WTC11 (cell line): Measurements from ENCODE around the gene PTPN7. TPM values are rescaled to one million over a fixed set of nuclear protein-coding genes. Genes with fewer than 3 reads are reported as not detected.

Source experiments
- ATAC-seq: fragments of 200-7000 bp; cut with Tn5 transposase; 2 replicates; pipeline ENCODE4 v1.10.0; 2021; ENCODE audit warnings: mild to moderate bottlenecking, moderate library complexity
- CTCF ChIA-PET: fragments of 300-600 bp; sonication (Branson Sonifier 250); formaldehyde crosslinking; loops from one replicate; lab custom pipeline; 2021; ENCODE audit warnings: antibody characterized with exemption; lab: Charles Lee
- POLR2A ChIA-PET: fragments of 350-600 bp; sonication (Branson Sonifier 250); formaldehyde crosslinking; loops from one replicate; lab custom pipeline; 2021; ENCODE audit warnings: antibody characterized with exemption; lab: Charles Lee
- DNase-seq: peaks from one replicate; pipeline ENCODE4 v3.0.0; 2021; ENCODE audit warnings: low spot score
- H3K27ac Mint-ChIP-seq: 2 replicates; pipeline ENCODE4 v1.8.0; 2021; ENCODE audit warnings: mixed read lengths
- H3K27me3 Mint-ChIP-seq: 2 replicates; pipeline ENCODE4 v1.8.0; 2021; ENCODE audit warnings: low read depth, mild to moderate bottlenecking, moderate library complexity, mixed read lengths
- H3K36me3 Mint-ChIP-seq: 2 replicates; pipeline ENCODE4 v1.8.0; 2021; ENCODE audit warnings: mixed read lengths
- H3K4me1 Mint-ChIP-seq: 2 replicates; pipeline ENCODE4 v1.8.0; 2022; ENCODE audit warnings: mixed read lengths
- H3K4me3 Mint-ChIP-seq: 2 replicates; pipeline ENCODE4 v1.8.0; 2021; ENCODE audit warnings: mild to moderate bottlenecking, moderate library complexity, mixed read lengths
- H3K9me3 Mint-ChIP-seq: 2 replicates; pipeline ENCODE4 v1.8.0; 2021; ENCODE audit warnings: mixed read lengths
- USF2 ChIP-seq: sonication (generic); formaldehyde crosslinking; IDR thresholded peaks from 2 replicates; pipeline ENCODE4 v1.8.1; 2023; ENCODE audit warnings: mild to moderate bottlenecking, missing genetic modification reagents, moderate library complexity
- total RNA-seq: library from RNA; stranded (reverse); gene quantifications from 3 replicates; pipeline ENCODE4 v1.2.3, GENCODE V29; 2021

Gene PTPN7
- total RNA-seq, 1 experiment from 2014 or later = 0.98 TPM

- H3K27me3 Mint-ChIP-seq = no peaks in the 10 kb centered on the region
- no peak overlapping the region for H3K27ac Mint-ChIP-seq
- peaks cover 20% of the 10 kb centered on the region for H3K4me1 Mint-ChIP-seq
- DNase-seq = no peak
- ChIA-PET POLR2A (interaction anchor here (0.6 to 1.1 kb wide), 2 partner anchors 37 to 91 kb away, joined by 3 to 6 read pairs; partner anchors contain the start of gene ELF3), CTCF (interaction anchor here (0.6 to 1.8 kb wide), 7 partner anchors 54 to 854 kb away, joined by 3 to 8 read pairs (median 3); partner anchors contain the start of gene ELF3)
- no peak overlapping the region for H3K4me3 Mint-ChIP-seq
- peak; percentile 9; the same call in 1 of the 2 replicates for ATAC-seq
- H3K9me3 Mint-ChIP-seq = no peaks in the 10 kb centered on the region
- TF ChIP-seq USF2 (CRISPR knock-in tag) = no peak
- H3K36me3 Mint-ChIP-seq = no peaks in the 10 kb centered on the region
Measured at GRCh38 chr1:202101184-202101583, 59.2 kb downstream of the PTPN7 start.

Other genes starting within 250 kb of the PTPN7 start
- 1.5 to 1.9 TPM (median 1.6 TPM) in 3 replicates for gene LMOD1, start 214.1 kb downstream of the PTPN7 start, total RNA-seq
- gene TIMM17A, start 205.1 kb downstream of the PTPN7 start, total RNA-seq = 50.3 to 56.1 TPM (median 51.2 TPM) in 3 replicates
- 57.4 to 61.6 TPM (median 59.2 TPM) in 3 replicates for gene RNPEP, start 178.0 kb downstream of the PTPN7 start, total RNA-seq
- 13.7 to 15.0 TPM (median 14.4 TPM) in 3 replicates for gene ELF3, start 150.0 kb downstream of the PTPN7 start, total RNA-seq
- 0.07 to 0.16 TPM (median 0.09 TPM) in 3 replicates for gene GPR37L1, start 37.7 kb downstream of the PTPN7 start, total RNA-seq
- gene ARL8A, start 15.9 kb downstream of the PTPN7 start, total RNA-seq = 47.2 to 58.5 TPM (median 50.9 TPM) in 3 replicates
- gene LGR6, start 33.2 kb upstream of the PTPN7 start, total RNA-seq = 0.78 to 1.1 TPM (median 1.1 TPM) in 3 replicates
- gene UBE2T, start 181.3 kb upstream of the PTPN7 start, total RNA-seq = 43.9 to 51.6 TPM (median 49.8 TPM) in 3 replicates
- 19.2 to 22.6 TPM (median 19.8 TPM) in 3 replicates for gene PPP1R12B, start 188.1 kb upstream of the PTPN7 start, total RNA-seq